ENCODE results near the gene SCRG1.

The SCRG1 gene

DNA sequence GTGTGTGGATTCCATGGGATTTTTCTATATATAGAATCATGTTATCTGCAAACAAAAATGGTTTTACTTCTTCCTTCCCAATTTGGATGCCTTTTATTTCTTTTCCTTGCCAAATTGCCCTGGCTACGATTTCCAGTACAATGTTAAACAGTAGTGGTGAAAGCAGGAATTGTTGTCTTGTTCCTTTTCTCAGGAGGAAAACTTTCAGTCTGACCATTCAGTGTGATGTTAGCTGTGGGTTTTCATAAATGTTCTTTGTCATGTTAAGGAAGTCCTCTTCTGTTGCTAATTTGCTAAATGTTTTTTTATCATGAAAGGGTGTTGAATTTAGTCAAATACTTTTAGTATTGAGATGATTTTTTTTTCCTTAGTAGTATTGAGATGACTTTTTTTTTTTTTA, 17.3 kb downstream of the SCRG1 start:
- Histone ChIP-seq H3K9me3 (ENCODE audit: control insufficient read depth, low read length) (no peaks in the 10 kb centered on the region), H3K36me3 (ENCODE audit: control insufficient read depth, insufficient read depth, low read length) (no peaks in the 10 kb centered on the region), H3K4me1 (no peaks in the 10 kb centered on the region), H2AFZ (no peak overlapping the region), H3K27ac (no peak overlapping the region), H3K9ac (no peak overlapping the region), H3K4me2 (ENCODE audit: low read length) (no peak overlapping the region), H3K4me3 (ENCODE audit: low read depth, low read length) (no peak overlapping the region), H3K79me2 (no peaks in the 10 kb centered on the region), H3K27me3 (ENCODE audit: control insufficient read depth, insufficient read depth, low read length) (no peaks in the 10 kb centered on the region)
- TF ChIP-seq, protein P1, sequence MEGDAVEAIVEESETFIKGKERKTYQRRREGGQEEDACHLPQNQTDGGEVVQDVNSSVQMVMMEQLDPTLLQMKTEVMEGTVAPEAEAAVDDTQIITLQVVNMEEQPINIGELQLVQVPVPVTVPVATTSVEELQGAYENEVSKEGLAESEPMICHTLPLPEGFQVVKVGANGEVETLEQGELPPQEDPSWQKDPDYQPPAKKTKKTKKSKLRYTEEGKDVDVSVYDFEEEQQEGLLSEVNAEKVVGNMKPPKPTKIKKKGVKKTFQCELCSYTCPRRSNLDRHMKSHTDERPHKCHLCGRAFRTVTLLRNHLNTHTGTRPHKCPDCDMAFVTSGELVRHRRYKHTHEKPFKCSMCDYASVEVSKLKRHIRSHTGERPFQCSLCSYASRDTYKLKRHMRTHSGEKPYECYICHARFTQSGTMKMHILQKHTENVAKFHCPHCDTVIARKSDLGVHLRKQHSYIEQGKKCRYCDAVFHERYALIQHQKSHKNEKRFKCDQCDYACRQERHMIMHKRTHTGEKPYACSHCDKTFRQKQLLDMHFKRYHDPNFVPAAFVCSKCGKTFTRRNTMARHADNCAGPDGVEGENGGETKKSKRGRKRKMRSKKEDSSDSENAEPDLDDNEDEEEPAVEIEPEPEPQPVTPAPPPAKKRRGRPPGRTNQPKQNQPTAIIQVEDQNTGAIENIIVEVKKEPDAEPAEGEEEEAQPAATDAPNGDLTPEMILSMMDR (IDR thresholded peaks at IDR 0.05): no peak

DNA sequence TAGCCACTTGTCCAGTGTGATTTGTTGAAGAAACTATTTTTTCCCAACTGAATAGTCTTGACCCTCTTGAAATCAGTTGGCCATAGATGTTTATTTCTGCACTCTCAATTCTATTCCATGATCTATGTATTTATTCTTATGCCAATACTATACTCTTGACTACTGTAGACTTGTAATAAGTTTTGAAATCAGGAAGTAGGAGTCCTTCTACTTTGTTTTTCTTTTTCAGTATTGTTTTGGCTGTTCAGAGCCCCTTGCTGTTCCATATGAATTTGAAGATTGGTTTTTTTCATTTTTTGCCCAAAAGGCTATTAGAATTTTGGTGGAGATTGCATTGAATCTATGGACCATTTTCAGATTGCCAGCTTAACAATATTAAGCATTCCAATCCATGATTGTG, 17.9 kb downstream of the SCRG1 start:
- Histone ChIP-seq H3K9ac (no peak overlapping the region), H3K27ac (no peak overlapping the region), H3K27me3 (ENCODE audit: control insufficient read depth, insufficient read depth, low read length) (no peaks in the 10 kb centered on the region), H3K4me2 (ENCODE audit: low read length) (no peak overlapping the region), H2AFZ (no peak overlapping the region), H3K4me3 (ENCODE audit: low read depth, low read length) (no peak overlapping the region), H3K4me1 (no peaks in the 10 kb centered on the region), H3K79me2 (no peaks in the 10 kb centered on the region), H3K36me3 (ENCODE audit: control insufficient read depth, insufficient read depth, low read length) (no peaks in the 10 kb centered on the region), H3K9me3 (ENCODE audit: control insufficient read depth, low read length) (no peaks in the 10 kb centered on the region)
- TF ChIP-seq, protein P1 (IDR thresholded peaks at IDR 0.05): no peak

DNA sequence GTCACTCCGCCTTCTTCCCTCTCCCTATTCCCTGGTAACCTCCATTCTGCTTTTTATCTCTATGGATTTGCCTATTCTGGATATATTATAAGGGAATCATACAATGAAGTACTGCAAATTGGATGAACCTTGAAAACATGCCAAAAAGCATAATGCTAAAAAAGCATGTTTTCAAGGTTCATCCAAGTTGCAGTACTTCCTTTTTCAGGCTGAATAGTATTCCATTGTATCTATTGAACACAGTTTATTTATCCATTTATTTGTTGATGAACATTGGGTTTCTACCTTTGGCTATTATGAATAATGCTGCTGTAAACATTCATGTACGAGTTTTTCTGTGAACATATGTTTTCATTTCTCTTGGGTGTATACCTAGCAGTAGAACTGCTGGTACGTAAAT, 19.0 kb downstream of the SCRG1 start:
- Histone ChIP-seq H3K4me2 (ENCODE audit: low read length) (no peak overlapping the region), H2AFZ (no peak overlapping the region), H3K4me1 (no peaks in the 10 kb centered on the region), H3K9ac (no peak overlapping the region), H3K79me2 (no peaks in the 10 kb centered on the region), H3K27ac (no peak overlapping the region), H3K36me3 (ENCODE audit: control insufficient read depth, insufficient read depth, low read length) (no peaks in the 10 kb centered on the region), H3K4me3 (ENCODE audit: low read depth, low read length) (no peak overlapping the region), H3K27me3 (ENCODE audit: control insufficient read depth, insufficient read depth, low read length) (no peaks in the 10 kb centered on the region), H3K9me3 (ENCODE audit: control insufficient read depth, low read length) (no peaks in the 10 kb centered on the region)
- TF ChIP-seq, protein P1 (IDR thresholded peaks at IDR 0.05): no peak

DNA sequence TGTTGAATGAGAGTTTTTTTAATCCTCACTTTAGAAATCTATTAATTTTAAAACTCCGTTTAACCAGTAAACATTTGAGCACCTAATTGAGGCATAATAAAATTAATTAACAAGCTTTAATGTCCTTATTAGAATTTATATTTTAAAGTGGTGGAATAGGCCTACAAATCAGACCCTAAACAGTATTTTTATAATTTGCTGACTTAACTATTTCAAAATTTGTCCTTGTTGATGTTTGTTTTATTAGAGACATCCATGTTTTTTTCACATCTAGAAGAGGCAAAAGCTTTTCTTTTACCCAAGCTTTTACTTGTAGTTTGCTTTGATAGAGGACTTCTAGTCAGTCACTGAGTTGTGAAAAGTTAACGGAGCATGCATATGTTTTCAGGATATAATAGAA, 24.3 kb downstream of the SCRG1 start:
- H3K4me1 ChIP-seq: no peaks in the 10 kb centered on the region
- no peak overlapping the region for H3K9ac ChIP-seq
- TF ChIP-seq, protein P1 (IDR thresholded peaks at IDR 0.05): no peak
- no peak overlapping the region for H3K4me3 ChIP-seq (ENCODE audit: low read depth, low read length)
- H3K4me2 ChIP-seq (ENCODE audit: low read length): no peak overlapping the region
- no peaks in the 10 kb centered on the region for H3K79me2 ChIP-seq
- H3K36me3 ChIP-seq (ENCODE audit: control insufficient read depth, insufficient read depth, low read length): no peaks in the 10 kb centered on the region
- H3K27me3 ChIP-seq (ENCODE audit: control insufficient read depth, insufficient read depth, low read length): no peaks in the 10 kb centered on the region
- no peak overlapping the region for H2AFZ ChIP-seq
- no peaks in the 10 kb centered on the region for H3K9me3 ChIP-seq (ENCODE audit: control insufficient read depth, low read length)
- H3K27ac ChIP-seq: no peak overlapping the region

DNA sequence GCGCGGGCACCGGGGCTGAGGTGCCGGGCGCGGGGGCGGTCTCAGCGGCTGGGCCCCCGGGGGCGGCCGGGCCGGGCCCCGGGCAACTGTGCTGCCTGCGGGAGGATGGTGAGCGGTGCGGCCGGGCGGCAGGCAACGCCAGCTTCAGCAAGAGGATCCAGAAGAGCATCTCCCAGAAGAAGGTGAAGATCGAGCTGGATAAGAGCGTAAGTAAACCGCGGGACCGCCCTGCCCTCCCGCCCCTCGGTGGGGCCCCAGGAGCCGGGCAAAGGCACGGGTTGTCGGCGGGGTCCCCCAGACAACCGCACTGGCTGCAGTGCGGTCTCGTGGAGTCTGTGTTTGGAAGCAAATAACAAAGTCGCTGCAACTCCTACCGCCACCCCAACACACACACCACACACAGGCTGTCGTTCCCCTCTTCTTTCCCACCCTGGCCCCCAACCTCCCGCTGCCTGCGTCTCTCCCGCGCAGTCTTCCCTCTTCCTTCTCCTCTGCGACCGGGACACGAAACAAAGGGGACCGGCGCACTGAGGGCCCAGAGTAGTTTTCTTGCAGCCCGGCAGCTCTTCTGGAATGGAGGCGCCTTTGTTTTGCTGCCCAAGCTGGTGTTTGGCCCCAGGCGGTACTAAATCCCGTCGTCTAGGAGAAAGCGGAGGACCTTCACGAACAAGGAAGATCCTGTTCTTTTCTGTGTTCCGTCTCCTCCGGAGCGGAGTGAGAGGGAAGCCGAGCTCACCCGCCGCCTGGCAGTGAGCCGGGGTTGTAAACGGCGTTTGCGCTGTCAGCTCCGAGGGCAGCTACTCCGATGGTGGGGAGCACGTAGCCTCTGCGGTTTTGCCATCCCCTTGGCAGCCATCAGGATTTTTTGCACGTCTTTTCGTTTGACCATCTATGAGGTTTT, 27.4 kb downstream of the SCRG1 start:
- Histone ChIP-seq H3K9ac (no peak overlapping the region), H3K4me2 (ENCODE audit: low read length) (peak overlapping the region; percentile 98), H3K27me3 (ENCODE audit: control insufficient read depth, insufficient read depth, low read length) (no peaks in the 10 kb centered on the region), H3K36me3 (ENCODE audit: control insufficient read depth, insufficient read depth, low read length) (no peaks in the 10 kb centered on the region), H3K4me3 (ENCODE audit: low read depth, low read length) (peak overlapping the region; percentile 73), H3K4me1 (no peaks in the 10 kb centered on the region), H3K27ac (peak overlapping the region; percentile 76), H3K9me3 (ENCODE audit: control insufficient read depth, low read length) (no peaks in the 10 kb centered on the region), H3K79me2 (no peaks in the 10 kb centered on the region), H2AFZ (peak overlapping the region; percentile 87)
- TF ChIP-seq, protein P1 (IDR thresholded peaks at IDR 0.05): no peak
